Neural progenitor cell (in vitro differentiated cells): ENCODE results near the gene CORT.

ENCODE experiments used
- CTCF ChIP-seq: fragments of 200-600 bp; sonication (generic); IDR thresholded peaks from 2 replicates; pipeline ENCODE4 v1.5.1; 2017; ENCODE audit warnings: antibody characterized with exemption, mild to moderate bottlenecking
- EZH2 ChIP-seq: fragments of 200-600 bp; sonication (generic); IDR thresholded peaks from 2 replicates; pipeline ENCODE4 v1.6.1; 2017; ENCODE audit warnings: antibody characterized with exemption, mild to moderate bottlenecking, moderate library complexity

- TF ChIP-seq CTCF (no peak), EZH2 (no peak)
Measured at GRCh38 chr1:10440305-10440704, 9.5 kb upstream of the CORT start.
